HG03520 (cell line): ENCODE data around the gene ZNF473.

Experiments used
- ATAC-seq: cut with Tn5 transposase; IDR thresholded peaks from one replicate; pipeline ENCODE4 v1.9.1; 2021; ENCODE audit warnings: mild to moderate bottlenecking, moderate library complexity; ENCODE audit not compliant: unreplicated experiment

ZNF473 gene

GRCh38 chr19:50025794-50026549 lies at the start of gene ZNF473:
TSS of gene ZNF473 (plus strand) at chr19:50026005. CDS start at chr19:50031083, 5,078 bp downstream.
- peak; percentile 56 for ATAC-seq

- ATAC-seq = no peak
Measured at GRCh38 chr19:49976496-49976895, 49.3 kb upstream of the ZNF473 start.

- ATAC-seq = no peak
Measured at GRCh38 chr19:49977076-49977475, 48.7 kb upstream of the ZNF473 start.

GRCh38 chr19:49977881-49978280 lies 47.9 kb upstream of the ZNF473 start:
- no peak for ATAC-seq

- ATAC-seq = no peak
Measured at GRCh38 chr19:49978324-49978723, 47.5 kb upstream of the ZNF473 start.

GRCh38 chr19:49981603-49982593 lies 43.9 kb upstream of the ZNF473 start:
- ATAC-seq = no peak

- no peak for ATAC-seq
Measured at GRCh38 chr19:49983645-49984229, 42.1 kb upstream of the ZNF473 start.

- ATAC-seq = no peak
Measured at GRCh38 chr19:49984491-49984890, 41.3 kb upstream of the ZNF473 start.

GRCh38 chr19:49985871-49986270 lies 39.9 kb upstream of the ZNF473 start:
- ATAC-seq = no peak

GRCh38 chr19:49986354-49986753 lies 39.5 kb upstream of the ZNF473 start:
- ATAC-seq = no peak

GRCh38 chr19:49987159-49987698 lies 38.6 kb upstream of the ZNF473 start:
- ATAC-seq = no peak

GRCh38 chr19:49988007-49988406 lies 37.8 kb upstream of the ZNF473 start:
- no peak for ATAC-seq

GRCh38 chr19:49988433-49988832 lies 37.4 kb upstream of the ZNF473 start:
- ATAC-seq = no peak

GRCh38 chr19:49997709-49998108 lies 28.1 kb upstream of the ZNF473 start:
- ATAC-seq = no peak

GRCh38 chr19:49999371-50000010 lies 26.3 kb upstream of the ZNF473 start:
- ATAC-seq = no peak

- ATAC-seq = no peak
Measured at GRCh38 chr19:50000038-50000840, 25.6 kb upstream of the ZNF473 start.

GRCh38 chr19:50000841-50001557 lies 24.8 kb upstream of the ZNF473 start:
- ATAC-seq = no peak

- ATAC-seq = no peak
Measured at GRCh38 chr19:50001775-50002174, 24.0 kb upstream of the ZNF473 start.

- ATAC-seq = no peak
Measured at GRCh38 chr19:50002386-50002960, 23.3 kb upstream of the ZNF473 start.
